LNCaP clone FGC (cell line): ENCODE data around the gene PLXNA2.

Experiments used
- DNase-seq: peaks from one replicate; pipeline ENCODE4 v3.0.0-alpha.2; 2011; ENCODE audit warnings: low read depth
- H3K4me3 ChIP-seq: 2 replicates; pipeline ENCODE4 v1.5.1; 2011; ENCODE audit warnings: mild to moderate bottlenecking, low read depth, low read length, control low read depth
- TF ChIP-seq, protein P1 (sequence below): IDR thresholded peaks from 2 replicates; pipeline ENCODE4 v1.5.1; 2012; ENCODE audit warnings: mild to moderate bottlenecking; ENCODE audit not compliant: control insufficient read depth, insufficient read depth; ENCODE audit errors: extremely low read depth

Gene PLXNA2

DNA sequence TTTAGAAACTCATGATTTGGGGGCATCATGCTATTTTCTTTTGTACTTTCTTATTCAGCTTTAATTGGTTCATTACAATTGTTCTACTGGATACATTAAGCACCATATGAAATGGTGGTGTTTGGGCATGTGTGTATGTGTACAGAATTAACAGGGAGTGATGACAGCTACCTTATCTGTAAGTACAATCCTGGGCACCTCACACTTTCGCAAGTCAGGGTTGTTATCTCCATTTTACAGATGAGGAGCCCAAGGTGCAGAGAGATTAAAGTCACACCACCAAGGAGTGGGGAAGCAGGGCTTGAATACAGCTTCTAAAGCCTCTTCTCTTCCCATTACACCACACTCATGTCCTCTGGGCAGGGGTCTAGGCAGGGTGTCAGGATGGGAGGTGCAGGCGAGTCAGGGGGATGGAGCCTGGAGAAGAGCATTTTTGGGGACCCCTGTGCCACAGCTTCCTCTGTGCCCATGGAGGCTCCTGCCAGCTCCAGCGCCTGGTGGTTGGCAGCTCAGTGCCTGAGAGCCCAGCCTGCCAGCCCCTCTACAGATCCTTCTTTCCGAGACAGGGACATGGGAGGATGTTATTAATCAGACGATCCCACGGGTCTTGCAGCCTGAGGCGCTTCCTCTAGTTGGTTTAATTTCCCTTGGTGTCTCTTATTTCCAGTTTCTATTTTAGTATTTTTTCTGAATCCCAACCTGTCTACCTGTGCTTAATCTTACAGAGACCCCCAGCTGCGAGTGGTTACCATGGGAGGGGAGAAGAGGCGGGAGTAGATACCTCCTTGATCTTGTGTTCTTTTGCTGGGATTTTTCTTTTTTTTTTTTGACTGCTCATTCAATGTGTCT is 207.0 kb downstream of the PLXNA2 start:
- no peak overlapping the region for H3K4me3 ChIP-seq
- no peak for DNase-seq
- TF ChIP-seq, protein P1, sequence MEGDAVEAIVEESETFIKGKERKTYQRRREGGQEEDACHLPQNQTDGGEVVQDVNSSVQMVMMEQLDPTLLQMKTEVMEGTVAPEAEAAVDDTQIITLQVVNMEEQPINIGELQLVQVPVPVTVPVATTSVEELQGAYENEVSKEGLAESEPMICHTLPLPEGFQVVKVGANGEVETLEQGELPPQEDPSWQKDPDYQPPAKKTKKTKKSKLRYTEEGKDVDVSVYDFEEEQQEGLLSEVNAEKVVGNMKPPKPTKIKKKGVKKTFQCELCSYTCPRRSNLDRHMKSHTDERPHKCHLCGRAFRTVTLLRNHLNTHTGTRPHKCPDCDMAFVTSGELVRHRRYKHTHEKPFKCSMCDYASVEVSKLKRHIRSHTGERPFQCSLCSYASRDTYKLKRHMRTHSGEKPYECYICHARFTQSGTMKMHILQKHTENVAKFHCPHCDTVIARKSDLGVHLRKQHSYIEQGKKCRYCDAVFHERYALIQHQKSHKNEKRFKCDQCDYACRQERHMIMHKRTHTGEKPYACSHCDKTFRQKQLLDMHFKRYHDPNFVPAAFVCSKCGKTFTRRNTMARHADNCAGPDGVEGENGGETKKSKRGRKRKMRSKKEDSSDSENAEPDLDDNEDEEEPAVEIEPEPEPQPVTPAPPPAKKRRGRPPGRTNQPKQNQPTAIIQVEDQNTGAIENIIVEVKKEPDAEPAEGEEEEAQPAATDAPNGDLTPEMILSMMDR: no peak

DNA sequence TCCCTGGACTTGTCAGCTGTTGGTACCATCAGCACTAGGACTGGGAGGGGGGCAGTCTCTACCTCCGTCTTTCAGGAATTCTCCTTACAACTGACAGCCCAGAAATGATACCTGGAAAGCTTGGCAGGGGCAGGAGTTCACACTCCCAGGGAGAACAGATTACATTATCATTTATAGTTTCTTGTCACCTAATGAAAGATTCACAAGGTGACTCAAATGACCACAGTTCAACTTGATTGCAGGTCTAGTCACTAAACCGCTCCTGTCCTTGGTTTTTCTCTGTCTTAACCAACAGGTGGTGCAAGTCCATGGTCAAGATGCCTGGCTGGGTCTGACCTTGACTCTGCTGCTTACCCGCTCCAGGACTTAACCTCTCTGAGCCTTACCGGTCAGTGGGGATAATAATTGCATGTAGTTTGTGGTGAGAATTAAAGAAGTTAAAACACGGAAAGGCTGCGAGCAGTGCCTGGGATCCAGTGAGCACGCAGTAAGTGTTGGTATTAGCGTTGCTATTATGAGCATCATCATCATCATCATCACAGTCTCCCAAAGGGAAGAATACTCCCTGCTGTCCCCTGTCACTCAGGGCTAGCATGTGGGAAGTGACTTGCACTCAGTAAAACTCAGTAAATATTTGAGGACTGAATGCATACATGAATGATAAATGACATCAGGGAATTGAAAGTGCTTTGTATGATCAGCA is 207.9 kb downstream of the PLXNA2 start:
- H3K4me3 ChIP-seq: no peak overlapping the region
- TF ChIP-seq, protein P1: peak; percentile 75
- peak; percentile 34 for DNase-seq

DNA sequence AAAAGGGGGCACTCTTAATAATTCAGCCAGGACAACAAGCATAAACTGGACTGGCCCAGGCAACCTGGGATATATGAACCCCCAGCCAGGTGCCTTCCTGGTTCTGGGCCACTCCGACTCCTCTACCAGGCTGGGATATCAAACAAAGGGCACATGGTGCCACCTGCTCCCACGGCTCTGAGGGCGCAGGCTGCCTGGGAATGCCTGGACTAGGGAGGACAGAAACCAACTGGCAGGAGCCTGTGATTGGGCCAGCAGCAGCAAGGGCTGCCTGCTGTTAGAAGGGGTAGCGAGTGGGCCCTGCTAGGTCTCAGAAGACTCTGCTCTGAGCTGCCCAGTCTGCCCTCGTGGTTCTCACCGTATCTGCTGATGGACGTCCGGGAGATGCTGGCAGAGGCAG is 210.0 kb downstream of the PLXNA2 start:
- no peak for DNase-seq
- TF ChIP-seq, protein P1: no peak
- H3K4me3 ChIP-seq: no peak overlapping the region

DNA sequence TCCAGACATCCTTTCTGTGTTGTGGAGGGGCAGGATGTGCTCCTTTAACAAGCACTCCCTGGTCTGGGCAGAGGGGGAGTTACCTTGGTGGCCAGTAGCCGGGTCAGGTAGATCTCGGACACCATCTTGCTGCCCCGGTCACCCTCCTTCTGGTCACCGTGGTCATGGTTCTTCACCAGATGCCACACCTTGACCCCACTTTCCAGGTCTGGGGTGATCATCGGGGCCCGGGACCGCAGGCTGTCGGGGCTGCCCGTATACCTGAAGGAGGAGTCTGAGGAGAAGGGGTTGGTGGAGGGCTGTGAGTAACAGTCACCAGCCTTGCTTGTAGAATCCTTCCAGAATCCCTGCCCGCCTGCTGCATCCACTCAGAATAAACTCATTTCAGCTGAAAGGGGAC is 210.9 kb downstream of the PLXNA2 start:
- TF ChIP-seq, protein P1: no peak
- DNase-seq: no peak
- H3K4me3 ChIP-seq: no peak overlapping the region

DNA sequence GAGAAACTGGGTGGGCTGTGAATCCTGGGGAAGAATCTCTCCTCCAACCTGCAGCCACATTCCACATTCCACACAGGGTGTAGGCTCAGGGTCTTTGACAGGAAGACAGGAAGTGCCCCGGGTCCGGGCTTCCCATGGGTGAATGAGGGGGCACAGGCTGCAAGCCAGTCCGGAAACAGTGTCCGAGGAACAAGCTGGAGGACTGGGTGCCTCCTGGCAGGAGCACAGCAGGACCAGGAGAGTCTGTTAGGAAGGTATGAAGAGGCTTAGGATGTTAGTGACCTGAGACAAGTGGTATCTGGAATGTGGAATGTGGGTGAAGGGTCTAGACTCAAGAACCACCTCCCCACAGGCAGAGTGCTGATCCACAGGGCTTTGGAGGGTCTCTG is 212.3 kb downstream of the PLXNA2 start:
- no peak for DNase-seq
- H3K4me3 ChIP-seq: no peak overlapping the region
- TF ChIP-seq, protein P1: no peak

DNA sequence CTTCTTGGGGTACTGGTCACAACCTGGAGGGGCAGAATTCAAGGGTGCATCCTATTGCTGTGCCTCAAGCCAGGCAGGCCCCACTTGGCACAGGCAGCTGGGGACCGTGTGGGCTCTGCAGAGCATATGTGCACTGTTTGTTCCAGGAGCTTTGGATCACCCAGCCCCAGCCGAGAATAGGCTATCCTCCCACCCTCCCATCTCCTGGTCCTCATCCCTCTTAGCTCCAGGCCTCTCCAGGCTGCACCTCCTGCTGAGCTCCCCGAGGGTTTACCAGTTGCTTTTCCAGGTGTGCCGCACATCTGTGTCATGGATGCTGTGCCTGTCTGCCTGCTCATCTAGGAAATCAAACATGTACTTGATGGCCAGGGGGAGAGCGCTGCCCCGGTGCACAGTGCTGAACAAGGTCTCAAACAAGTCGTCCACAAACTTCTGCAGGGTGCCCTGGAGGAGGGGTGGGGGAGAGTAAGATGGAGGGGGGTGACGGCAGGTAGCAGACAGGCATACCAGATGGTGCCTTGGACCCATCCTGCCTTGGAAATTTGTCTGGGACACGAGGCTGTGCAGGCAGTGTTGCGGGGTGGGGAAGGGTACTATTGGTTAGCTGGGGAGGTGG is 212.8 kb downstream of the PLXNA2 start:
- DNase-seq: no peak
- TF ChIP-seq, protein P1: no peak
- no peak overlapping the region for H3K4me3 ChIP-seq
